ENCODE measurements around the gene STK35.

The STK35 gene

DNA sequence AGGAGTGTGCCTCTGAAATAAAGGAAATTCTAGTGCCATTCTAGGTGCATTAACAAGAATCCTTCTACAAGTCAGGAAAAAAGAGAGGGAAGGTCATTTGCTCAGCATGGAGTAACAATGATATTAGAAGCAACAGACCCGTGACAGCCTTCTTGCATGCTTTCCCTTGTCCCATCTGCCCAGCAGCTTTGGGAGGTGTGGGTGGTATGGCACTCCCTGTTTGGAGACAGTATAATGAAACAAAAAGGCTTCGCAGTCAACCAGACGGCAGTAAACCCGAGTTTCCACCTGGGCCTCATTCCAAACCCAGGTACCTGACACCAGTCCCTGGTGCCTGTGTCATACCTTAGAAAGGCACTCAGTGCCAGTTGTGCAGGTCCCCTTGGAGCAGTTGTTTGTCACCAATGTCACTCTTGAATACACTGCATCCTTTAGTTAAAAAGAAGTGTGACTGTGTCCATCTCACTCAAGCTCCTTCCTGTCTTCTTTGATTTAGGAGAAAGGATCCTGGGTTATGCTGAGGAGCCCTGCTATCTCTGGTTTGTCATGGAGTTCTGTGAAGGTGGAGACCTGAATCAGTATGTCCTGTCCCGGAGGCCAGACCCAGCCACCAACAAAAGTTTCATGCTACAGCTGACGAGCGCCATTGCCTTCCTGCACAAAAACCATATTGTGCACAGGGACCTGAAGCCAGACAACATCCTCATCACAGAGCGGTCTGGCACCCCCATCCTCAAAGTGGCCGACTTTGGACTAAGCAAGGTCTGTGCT, 14.7 kb downstream of the STK35 start:
- no peak for DNase-seq (ENCODE audit: low spot score)
- TF ChIP-seq, protein P1, sequence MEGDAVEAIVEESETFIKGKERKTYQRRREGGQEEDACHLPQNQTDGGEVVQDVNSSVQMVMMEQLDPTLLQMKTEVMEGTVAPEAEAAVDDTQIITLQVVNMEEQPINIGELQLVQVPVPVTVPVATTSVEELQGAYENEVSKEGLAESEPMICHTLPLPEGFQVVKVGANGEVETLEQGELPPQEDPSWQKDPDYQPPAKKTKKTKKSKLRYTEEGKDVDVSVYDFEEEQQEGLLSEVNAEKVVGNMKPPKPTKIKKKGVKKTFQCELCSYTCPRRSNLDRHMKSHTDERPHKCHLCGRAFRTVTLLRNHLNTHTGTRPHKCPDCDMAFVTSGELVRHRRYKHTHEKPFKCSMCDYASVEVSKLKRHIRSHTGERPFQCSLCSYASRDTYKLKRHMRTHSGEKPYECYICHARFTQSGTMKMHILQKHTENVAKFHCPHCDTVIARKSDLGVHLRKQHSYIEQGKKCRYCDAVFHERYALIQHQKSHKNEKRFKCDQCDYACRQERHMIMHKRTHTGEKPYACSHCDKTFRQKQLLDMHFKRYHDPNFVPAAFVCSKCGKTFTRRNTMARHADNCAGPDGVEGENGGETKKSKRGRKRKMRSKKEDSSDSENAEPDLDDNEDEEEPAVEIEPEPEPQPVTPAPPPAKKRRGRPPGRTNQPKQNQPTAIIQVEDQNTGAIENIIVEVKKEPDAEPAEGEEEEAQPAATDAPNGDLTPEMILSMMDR (IDR thresholded peaks at IDR 0.05; ENCODE audit: extremely low read depth, missing control alignments), result no peak

GRCh38 chr20:2118783-2119182, 17.2 kb downstream of the STK35 start:
- DNase-seq (ENCODE audit: low spot score), result no peak
- TF ChIP-seq, protein P1 (IDR thresholded peaks at IDR 0.05; ENCODE audit: extremely low read depth, missing control alignments), result no peak

DNA sequence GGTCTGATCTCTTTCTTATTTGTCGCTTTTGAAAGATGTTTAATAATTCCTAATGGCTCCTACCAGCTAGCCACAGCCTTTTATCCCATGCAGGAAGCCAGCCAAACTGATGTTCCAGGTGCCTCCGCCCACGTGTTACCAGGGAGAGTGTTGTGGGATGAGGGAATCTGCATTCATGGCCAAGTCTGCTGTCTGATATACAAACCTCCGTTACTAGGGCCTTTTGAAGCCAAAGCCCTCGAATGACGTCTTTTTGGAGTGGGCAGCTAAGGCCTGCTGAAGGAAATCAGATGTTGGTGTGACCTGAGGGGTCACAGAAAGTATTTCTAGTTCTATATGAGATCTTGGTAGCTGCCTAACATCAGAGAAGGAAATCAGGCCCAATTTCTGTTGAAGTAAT, 21.3 kb downstream of the STK35 start:
- DNase-seq (ENCODE audit: low spot score), result no peak
- TF ChIP-seq, protein P1 (IDR thresholded peaks at IDR 0.05; ENCODE audit: extremely low read depth, missing control alignments), result no peak

GRCh38 chr20:2123720-2124119, 22.1 kb downstream of the STK35 start:
- TF ChIP-seq, protein P1 (IDR thresholded peaks at IDR 0.05; ENCODE audit: extremely low read depth, missing control alignments), result no peak
- DNase-seq (ENCODE audit: low spot score), result no peak

DNA sequence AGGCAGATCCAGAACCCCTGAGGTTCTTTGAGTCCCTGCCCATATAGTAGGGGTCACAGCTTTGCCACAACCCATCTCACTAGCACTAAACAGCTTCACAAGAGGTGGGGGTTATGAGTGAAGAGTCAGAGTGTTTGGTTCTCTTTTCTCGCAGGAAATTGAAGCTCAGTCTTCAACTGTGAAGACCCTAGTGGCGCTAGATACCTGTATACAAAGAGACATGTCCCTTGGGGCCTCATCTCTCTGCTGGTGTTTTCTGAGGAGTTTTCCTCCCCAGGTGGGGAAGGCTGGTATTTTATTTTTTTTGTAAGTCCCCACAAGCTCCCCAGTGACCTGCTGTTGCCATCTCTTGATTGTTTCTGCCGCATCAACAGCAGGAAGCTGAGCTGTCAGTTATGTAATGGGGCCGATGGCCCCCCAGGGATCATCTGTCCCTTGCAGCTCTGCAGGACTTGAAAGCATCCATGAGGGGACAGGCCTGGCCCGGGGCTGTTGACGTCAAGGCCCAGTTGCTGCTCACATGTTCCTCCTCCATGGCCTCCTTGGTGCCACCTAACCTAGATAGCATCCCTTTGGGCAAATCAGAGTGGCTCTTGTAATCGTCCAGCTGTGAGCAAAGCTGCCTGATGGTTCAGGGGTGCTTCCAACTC, 23.1 kb downstream of the STK35 start:
- no peak for DNase-seq (ENCODE audit: low spot score)

DNA sequence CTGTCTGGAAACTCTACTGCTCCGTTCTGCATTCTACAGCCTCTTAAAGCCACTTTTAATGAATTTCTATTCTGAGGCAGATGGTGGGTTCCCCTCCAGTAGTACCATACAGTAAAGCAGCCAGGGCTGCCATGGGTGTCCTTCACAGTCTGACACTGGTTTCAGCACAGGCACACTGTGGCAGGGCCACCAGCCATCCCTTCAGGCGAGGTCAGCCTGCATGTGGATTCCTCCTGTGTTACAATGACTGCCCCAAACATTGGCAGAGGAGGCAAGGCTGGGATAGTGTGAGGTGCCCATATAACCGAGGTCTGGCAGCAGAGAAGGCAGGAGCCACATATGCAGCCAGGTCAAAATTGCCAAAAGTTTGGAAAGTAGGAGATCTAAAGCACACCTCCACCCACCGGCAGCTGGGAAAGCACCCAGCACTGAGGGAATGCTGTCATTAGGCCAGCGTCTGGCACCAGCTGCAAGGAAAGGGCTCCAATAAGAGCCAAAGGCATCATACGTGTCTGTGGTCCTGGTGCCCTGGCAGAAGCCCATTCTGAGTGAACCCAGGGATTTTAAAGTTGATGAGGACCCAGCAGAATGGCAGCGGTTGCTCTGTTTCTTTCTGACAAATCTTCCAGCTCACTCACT, 24.0 kb downstream of the STK35 start:
- TF ChIP-seq, protein P1 (IDR thresholded peaks at IDR 0.05; ENCODE audit: extremely low read depth, missing control alignments), result no peak
- no peak for DNase-seq (ENCODE audit: low spot score)

More for the DNA sequence above, 23.1 kb downstream of the STK35 start:
- TF ChIP-seq, protein P1 (IDR thresholded peaks at IDR 0.05; ENCODE audit: extremely low read depth, missing control alignments), result no peak

GRCh38 chr20:2127238-2127637, 25.6 kb downstream of the STK35 start:
- TF ChIP-seq, protein P1 (IDR thresholded peaks at IDR 0.05; ENCODE audit: extremely low read depth, missing control alignments), result no peak
- no peak for DNase-seq (ENCODE audit: low spot score)
